Measurements from ENCODE around the gene DNAJC4.

DNAJC4 gene

DNA sequence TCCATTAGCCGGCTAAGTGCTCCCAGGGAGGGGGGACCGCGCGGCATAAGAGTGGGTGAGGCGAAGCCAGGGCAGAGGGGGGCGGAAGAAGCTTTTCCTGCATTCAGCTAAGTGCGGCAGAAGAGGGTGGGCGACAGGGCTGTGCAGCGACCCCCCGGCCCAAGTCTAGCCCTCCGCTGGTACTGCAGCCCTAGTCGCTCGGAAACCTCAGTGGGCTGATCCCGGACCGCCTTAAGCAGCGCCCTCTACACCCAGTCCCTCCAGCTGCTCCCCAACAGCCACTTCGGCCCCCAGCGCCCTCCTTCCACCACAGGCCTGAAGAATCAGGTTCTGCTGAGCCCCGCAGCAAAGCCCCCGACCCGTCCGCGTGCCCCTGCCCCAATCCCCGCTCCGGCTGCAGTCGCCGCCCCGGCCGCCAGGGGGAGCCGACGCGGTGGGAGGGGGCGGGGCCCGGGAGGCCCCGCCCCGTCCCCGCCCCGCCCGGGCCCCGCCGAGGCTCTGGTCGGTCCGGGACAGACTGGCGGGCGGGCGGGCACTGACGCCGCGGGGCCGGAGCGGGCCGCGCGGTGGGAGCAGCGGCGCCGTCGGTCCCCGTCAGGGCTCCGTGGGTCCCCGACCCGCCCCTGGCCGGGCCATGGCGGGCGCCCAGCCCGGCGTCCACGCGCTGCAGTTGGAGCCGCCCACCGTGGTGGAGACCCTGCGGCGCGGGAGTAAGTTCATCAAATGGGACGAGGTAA, 20.8 kb downstream of the DNAJC4 start, which contains the start of gene PLCB3:
PLCB3 (plus strand) TSS at position 515 of the 737 bp plus-strand sequence; CDS start at position 635, 120 bp downstream.
- Histone ChIP-seq H4K20me1 (ENCODE audit: insufficient read depth, low read length) (no peaks in the 10 kb centered on the region), H3K4me3 (ENCODE audit: low read depth, low read length, poor library complexity, severe bottlenecking) (peak within 1 kb of the TSS; percentile 71), H3K36me3 (ENCODE audit: insufficient read depth, low read length) (0 out of 2 replicates have a peak, but pooled peaks cover 7% of the 10 kb centered on the region), H3K9me2 (ENCODE audit: low read depth, low read length) (no peaks in the 10 kb centered on the region), H3K27me3 (ENCODE audit: insufficient read depth, low read length) (no peaks in the 10 kb centered on the region), H3K4me1 (ENCODE audit: insufficient read depth, low read length, severe bottlenecking) (peaks cover 38% of the 10 kb centered on the region), H3K79me2 (ENCODE audit: insufficient read depth, low read length) (no peaks in the 10 kb centered on the region), H3F3A (ENCODE audit: insufficient read depth, low read length) (0 out of 2 replicates have a peak, but pooled peaks cover 3% of the 10 kb centered on the region), H3K27ac (ENCODE audit: low read depth, low read length, poor library complexity, severe bottlenecking) (no peak within 1 kb of the TSS), H2AFZ (ENCODE audit: low read length) (no peak within 1 kb of the TSS), H3K4me2 (ENCODE audit: low read length) (peak within 1 kb of the TSS; percentile 93), H3K9ac (ENCODE audit: low read length) (peak within 1 kb of the TSS; percentile 79), H3K9me3 (ENCODE audit: low read length) (no peaks in the 10 kb centered on the region)
- no peak for TF ChIP-seq EZH2 (IDR thresholded peaks at IDR 0.05; ENCODE audit: borderline replicate concordance, low read length)
- TF ChIP-seq, protein P1, sequence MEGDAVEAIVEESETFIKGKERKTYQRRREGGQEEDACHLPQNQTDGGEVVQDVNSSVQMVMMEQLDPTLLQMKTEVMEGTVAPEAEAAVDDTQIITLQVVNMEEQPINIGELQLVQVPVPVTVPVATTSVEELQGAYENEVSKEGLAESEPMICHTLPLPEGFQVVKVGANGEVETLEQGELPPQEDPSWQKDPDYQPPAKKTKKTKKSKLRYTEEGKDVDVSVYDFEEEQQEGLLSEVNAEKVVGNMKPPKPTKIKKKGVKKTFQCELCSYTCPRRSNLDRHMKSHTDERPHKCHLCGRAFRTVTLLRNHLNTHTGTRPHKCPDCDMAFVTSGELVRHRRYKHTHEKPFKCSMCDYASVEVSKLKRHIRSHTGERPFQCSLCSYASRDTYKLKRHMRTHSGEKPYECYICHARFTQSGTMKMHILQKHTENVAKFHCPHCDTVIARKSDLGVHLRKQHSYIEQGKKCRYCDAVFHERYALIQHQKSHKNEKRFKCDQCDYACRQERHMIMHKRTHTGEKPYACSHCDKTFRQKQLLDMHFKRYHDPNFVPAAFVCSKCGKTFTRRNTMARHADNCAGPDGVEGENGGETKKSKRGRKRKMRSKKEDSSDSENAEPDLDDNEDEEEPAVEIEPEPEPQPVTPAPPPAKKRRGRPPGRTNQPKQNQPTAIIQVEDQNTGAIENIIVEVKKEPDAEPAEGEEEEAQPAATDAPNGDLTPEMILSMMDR (IDR thresholded peaks at IDR 0.05; ENCODE audit: low read length) = peak; percentile 62

DNA sequence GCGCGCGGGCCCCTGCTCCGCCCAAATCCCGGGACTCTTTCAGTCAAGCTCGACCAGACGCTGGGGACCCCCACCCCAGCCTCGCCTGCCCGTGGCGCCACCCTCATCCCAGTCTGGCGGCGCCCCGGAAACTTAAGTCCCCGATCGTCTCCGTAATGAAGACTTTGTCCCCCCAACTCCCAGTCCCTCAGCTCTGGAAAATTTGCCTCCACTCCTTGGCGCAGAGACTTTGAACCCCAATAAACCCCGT, 21.3 kb downstream of the DNAJC4 start:
- no peaks in the 10 kb centered on the region for H3K9me2 ChIP-seq (ENCODE audit: low read depth, low read length)
- no peaks in the 10 kb centered on the region for H3K9me3 ChIP-seq (ENCODE audit: low read length)
- H3K4me2 ChIP-seq (ENCODE audit: low read length) = peak overlapping the region; percentile 91
- H3K4me3 ChIP-seq (ENCODE audit: low read depth, low read length, poor library complexity, severe bottlenecking) = peak overlapping the region; percentile 71
- H3K27ac ChIP-seq (ENCODE audit: low read depth, low read length, poor library complexity, severe bottlenecking) = no peak overlapping the region
- 0 out of 2 replicates have a peak, but pooled peaks cover 3% of the 10 kb centered on the region for H3F3A ChIP-seq (ENCODE audit: insufficient read depth, low read length)
- H3K79me2 ChIP-seq (ENCODE audit: insufficient read depth, low read length) = no peaks in the 10 kb centered on the region
- H3K4me1 ChIP-seq (ENCODE audit: insufficient read depth, low read length, severe bottlenecking) = peaks cover 38% of the 10 kb centered on the region
- H3K36me3 ChIP-seq (ENCODE audit: insufficient read depth, low read length) = 0 out of 2 replicates have a peak, but pooled peaks cover 7% of the 10 kb centered on the region
- TF ChIP-seq, protein P1 (IDR thresholded peaks at IDR 0.05; ENCODE audit: low read length) = no peak
- no peak for TF ChIP-seq EZH2 (IDR thresholded peaks at IDR 0.05; ENCODE audit: borderline replicate concordance, low read length)
- H4K20me1 ChIP-seq (ENCODE audit: insufficient read depth, low read length) = no peaks in the 10 kb centered on the region
- peak overlapping the region; percentile 79 for H3K9ac ChIP-seq (ENCODE audit: low read length)
- no peaks in the 10 kb centered on the region for H3K27me3 ChIP-seq (ENCODE audit: insufficient read depth, low read length)
- H2AFZ ChIP-seq (ENCODE audit: low read length) = no peak overlapping the region

DNA sequence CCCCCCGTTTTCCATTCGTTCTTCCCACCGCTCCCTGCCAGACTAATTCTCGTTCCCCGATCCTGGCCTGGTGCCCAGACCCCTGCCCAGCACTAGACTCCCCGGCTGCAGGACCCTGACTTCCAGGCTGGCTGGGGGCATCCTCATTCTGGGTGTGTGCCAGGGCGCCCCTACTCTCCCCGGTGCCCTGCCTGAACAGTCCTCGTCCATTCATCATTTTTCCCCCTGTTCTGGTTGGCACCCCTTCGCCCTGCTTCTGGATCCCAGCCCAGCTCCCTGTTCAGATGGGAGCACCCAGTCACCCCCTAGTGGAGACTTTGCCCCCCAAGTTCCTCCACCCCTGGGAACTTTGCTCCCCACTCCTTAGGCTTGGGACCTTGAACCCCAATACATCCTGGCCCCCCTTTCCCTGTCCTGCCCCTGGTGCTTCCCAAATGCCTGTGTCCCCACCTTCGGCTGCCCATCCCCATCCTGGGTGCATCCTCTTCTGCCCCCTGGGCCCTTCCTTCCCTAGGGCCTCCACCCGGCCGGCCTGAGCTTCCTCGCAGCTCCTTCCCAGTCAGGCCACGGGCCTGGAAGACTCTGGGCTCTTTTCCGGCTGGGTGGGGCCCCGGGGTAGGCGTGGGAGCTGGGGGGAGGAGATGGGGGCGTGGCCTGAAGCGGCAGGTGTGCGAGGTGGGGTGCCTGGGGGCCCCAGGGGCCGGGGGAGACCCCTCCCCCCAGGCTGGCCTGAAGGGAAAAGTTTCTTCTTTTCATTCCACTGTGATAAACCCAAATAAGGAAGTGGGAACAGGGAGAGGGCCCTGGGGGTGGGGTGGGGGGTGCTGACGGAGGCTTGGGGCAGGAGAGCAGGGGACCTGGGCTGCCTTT, 21.9 kb downstream of the DNAJC4 start:
- no peaks in the 10 kb centered on the region for H3K9me3 ChIP-seq (ENCODE audit: low read length)
- H2AFZ ChIP-seq (ENCODE audit: low read length) = no peak overlapping the region
- H3K4me1 ChIP-seq (ENCODE audit: insufficient read depth, low read length, severe bottlenecking) = peaks cover 33% of the 10 kb centered on the region
- H3K36me3 ChIP-seq (ENCODE audit: insufficient read depth, low read length) = 0 out of 2 replicates have a peak, but pooled peaks cover 7% of the 10 kb centered on the region
- H3K4me2 ChIP-seq (ENCODE audit: low read length) = peak overlapping the region; percentile 91
- no peaks in the 10 kb centered on the region for H3K27me3 ChIP-seq (ENCODE audit: insufficient read depth, low read length)
- H3K9ac ChIP-seq (ENCODE audit: low read length) = peak overlapping the region; percentile 79
- peak overlapping the region; percentile 71 for H3K4me3 ChIP-seq (ENCODE audit: low read depth, low read length, poor library complexity, severe bottlenecking)
- no peaks in the 10 kb centered on the region for H3K9me2 ChIP-seq (ENCODE audit: low read depth, low read length)
- no peak overlapping the region for H3K27ac ChIP-seq (ENCODE audit: low read depth, low read length, poor library complexity, severe bottlenecking)
- TF ChIP-seq, protein P1 (IDR thresholded peaks at IDR 0.05; ENCODE audit: low read length) = peak; percentile 50
- TF ChIP-seq EZH2 (IDR thresholded peaks at IDR 0.05; ENCODE audit: borderline replicate concordance, low read length) = no peak
- 0 out of 2 replicates have a peak, but pooled peaks cover 3% of the 10 kb centered on the region for H3F3A ChIP-seq (ENCODE audit: insufficient read depth, low read length)
- no peaks in the 10 kb centered on the region for H3K79me2 ChIP-seq (ENCODE audit: insufficient read depth, low read length)
- no peaks in the 10 kb centered on the region for H4K20me1 ChIP-seq (ENCODE audit: insufficient read depth, low read length)

Data from OCI-LY1 (cell line).